NT2/D1 (cell line): ENCODE results near the gene SLC6A13.

Source experiments
- SUZ12 ChIP-seq: IDR thresholded peaks from 2 replicates; pipeline ENCODE4 v1.6.1; 2011; ENCODE audit not compliant: insufficient read length, insufficient read depth; ENCODE audit errors: extremely low read depth
- YY1 ChIP-seq: IDR thresholded peaks from 2 replicates; pipeline ENCODE4 v1.6.1; 2011; ENCODE audit not compliant: insufficient read length, insufficient read depth
- ZNF274 ChIP-seq: IDR thresholded peaks from 2 replicates; pipeline ENCODE4 v1.6.1; 2011; ENCODE audit warnings: mild to moderate bottlenecking, low read depth, low read length

GRCh38 chr12:214003-214741, 48.5 kb downstream of the SLC6A13 start, which contains the start of gene SLC6A12:
- TF ChIP-seq ZNF274 = no peak
- no peak for TF ChIP-seq YY1
- TF ChIP-seq SUZ12 = no peak
